NCI-H82 treated with DMSO at 0.1 percent for 48 hours (cell line): ENCODE data around the gene VARS1.
"Not testable (repeated sequence)": the region's sequence is repeated elsewhere in the genome, so short reads cannot be mapped to it uniquely, and the experiment has no call there.

ENCODE experiments used
- DNase-seq: peaks from one replicate; lab custom pipeline; 2025; ENCODE audit not compliant: unreplicated experiment; lab: John Stamatoyannopoulos, UW

VARS1 gene

GRCh38 chr6:31795616-31796298, at the start of gene VARS1:
TSS of gene VARS1 (minus strand) at chr6:31795752. CDS start at chr6:31795217, 535 bp downstream.
- peak; percentile 76 for DNase-seq

GRCh38 chr6:31844507-31844906, 49.0 kb upstream of the VARS1 start:
- DNase-seq: no peak

DNA sequence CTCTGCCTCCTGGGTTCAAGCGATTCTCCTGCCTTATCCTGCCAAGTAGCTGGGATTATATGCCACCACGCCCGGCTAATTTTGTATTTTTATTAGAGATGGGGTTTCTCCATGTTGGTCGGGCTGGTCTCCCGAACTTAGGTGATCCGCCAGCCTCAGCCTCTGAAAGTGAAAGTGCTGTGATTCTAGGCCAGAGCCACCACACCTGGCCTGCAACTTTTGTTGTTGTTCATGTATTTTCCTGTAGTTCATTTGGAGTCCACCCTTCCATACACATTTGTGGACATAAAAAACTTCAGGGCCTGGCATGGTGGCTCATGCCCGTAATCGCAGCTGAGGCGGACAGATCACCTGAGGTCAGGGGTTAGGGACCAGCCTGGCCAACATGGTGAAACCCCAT, 46.5 kb upstream of the VARS1 start:
- no peak for DNase-seq

GRCh38 chr6:31839779-31840126, 44.2 kb upstream of the VARS1 start:
- not testable (repeated sequence) for DNase-seq

DNA sequence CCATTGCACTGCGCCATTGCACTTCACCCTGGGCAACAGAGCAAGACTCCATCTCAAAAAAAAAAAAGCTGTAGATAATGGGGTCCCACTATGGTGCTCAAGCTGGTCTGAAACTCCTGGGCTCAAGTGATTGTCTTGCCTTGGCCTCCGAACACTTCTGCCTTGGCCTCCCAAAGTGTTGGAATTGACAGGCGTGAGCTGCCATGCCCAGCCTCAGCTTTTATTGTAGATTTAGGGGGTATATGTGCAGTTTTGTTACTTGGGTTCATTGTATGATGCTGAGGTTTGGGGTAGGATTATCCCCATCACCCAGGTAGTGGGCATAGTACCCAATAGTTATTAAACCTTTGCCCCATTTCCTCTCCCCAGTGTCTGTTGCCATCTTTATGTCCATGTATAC, 43.4 kb upstream of the VARS1 start:
- no peak for DNase-seq

GRCh38 chr6:31838114-31838553, 42.6 kb upstream of the VARS1 start:
- DNase-seq: not testable (repeated sequence)

DNA sequence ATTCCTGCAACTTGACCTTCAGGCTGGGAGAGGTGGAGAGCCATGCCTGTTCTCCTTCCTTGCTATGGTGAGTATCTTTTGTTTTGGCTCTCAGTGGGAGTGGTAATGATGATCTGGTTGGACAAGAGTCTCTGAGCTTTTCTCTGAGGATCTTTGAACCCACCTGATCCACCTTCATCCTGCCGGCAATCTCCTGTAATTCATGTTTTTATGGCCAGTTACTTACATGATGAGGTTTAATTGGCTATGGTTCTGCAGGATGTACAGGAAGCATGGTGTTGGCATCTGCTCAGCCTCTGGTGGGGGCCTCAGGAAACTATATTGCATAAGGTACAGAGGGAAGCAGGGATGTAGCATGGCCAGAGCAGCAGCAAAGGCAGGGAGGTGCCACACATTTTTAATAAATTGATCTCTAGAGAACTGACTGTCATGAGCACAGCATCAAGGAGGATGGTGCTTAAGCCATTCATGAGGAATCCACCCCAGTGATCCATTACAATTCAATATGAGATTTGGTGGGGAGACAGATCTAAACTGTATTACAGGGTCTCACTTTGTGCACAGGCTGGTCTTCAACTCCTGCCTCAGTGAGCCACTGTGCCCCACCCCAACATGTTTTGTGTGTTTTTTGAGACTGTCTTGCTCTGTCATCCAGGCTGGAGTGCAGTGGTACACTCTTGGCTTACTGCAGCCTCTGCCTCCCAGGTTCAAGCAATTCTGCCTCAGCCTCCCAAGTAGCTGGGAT, 42.0 kb upstream of the VARS1 start:
- no peak for DNase-seq

DNA sequence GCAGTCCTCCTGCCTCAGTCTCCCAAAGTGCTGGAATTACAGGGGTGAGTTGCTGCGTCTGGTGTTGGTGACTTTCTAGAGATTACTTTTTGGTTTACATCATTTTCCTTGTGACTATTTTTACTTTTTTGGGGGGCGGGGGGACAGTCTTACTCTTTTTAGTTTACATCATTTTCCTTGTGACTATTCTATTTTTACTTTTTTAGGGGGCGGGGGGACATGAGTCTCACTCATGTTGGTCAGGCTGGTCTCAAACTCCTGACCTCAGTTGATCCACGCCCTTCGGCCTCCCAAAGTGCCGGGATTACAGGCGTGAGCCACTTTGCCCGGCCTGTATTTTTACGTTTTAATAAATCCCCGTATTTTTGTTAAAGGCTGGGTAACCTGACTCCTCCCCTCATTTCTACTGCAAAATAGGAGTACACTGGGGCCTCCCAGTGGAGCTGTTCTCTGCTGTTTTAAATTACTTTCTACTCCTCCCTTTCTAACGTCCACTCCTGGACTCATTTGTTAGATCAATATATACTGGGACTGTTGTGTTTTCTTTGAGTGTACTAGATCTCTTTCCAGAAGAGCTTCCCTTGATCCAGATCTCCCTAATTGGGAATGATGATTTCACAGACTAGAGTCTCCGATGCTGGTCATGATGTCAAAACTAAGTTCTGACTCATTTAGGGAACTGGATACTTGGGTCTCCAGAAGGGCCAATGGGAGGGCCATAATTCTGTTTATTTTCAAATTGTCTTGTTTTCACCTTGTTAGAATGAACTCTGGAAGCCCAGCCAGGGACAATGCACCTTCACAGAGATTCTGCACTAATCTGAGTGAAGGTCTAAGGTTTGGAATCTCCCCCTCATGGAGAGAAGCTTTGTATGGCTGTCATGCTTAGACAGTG, 41.2 kb upstream of the VARS1 start:
- DNase-seq: no peak

DNA sequence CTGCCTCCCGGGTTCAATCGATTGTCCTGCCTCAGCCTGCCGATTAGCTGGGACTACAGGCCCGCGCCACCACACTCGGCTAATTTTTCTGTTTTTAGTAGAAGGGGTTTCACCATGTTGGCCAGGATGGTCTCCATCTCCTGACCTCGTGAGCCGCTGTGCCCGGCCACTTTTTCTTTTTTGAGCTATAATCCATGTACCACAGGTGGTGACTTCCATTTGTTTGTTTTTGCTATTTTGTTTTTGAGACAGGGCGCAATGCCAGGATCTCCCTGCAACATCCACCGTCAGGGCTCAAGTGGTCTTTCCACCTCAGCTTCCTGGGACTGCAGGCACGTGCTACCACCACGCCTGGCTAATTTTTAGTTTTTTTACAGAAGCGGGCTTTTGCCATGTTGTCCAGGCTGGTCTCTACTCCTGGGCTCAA, 40.5 kb upstream of the VARS1 start:
- DNase-seq: no peak

- peak; percentile 70 for DNase-seq
These were observed 39.1 kb upstream of the VARS1 start for GRCh38 chr6:31834367-31835250.

DNA sequence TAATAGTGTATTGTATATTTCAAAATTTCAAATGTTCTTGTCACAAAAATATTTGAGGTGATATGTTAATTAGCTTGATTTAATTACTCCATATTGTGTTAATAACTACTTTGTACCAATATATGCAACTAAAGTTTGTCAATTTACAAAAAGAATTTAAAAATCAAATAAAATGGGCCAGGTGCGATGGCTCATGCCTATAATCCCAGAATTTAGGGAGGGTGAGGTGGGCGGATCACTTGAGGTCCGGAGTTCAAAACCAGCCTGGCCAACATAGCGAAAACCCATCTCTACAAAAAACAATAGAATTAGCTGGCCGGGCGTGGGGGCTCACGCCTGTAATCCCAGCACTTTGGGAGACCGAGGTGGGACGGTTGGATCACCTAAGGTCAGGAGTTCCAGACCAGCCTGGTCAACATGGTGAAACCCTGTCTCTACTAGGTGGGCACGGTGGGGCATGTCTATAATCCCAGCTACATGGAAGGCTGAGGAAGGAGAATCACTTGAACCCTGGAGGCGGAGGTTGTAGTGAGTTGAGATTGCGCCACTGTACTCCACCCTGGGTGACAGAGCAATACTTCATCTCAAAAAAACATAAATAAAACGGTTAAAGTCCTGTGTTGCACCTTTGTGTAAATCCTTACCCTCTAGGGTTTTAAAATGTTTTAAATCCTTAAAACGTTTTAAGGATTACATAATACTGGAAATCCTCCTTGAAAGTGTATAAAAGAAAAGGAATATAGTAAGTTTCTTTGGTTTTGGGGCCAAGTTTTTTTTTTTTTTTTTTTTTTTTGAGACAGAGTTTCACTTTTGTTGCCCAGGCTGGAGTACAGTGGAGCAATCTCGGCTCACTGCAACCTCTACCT, 36.0 kb upstream of the VARS1 start:
- no peak for DNase-seq

DNA sequence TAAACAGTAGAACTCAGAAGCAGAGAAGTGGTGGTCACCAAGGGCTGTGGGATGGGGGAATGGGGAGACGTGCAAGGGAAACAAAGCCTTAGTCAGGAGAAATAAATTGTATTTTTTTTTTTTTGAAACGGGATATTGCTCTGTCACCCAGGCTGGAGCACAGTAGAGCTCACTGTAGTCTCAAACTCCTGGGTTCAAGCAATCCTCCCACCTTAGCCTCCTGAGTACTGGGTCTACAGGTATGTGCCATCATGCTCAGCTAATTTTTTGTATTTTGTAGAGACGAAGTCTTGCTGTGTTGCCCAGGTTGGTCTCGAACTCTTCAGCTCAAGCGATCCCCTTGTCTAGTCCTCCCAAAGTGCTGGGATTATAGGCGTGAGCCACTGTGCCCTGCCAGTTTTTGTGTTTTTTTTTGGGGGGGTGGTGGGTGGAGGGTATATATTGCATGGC, 35.4 kb upstream of the VARS1 start:
- DNase-seq: no peak

- peak; percentile 45 for DNase-seq
These were observed 34.2 kb upstream of the VARS1 start for GRCh38 chr6:31829633-31830283.

DNA sequence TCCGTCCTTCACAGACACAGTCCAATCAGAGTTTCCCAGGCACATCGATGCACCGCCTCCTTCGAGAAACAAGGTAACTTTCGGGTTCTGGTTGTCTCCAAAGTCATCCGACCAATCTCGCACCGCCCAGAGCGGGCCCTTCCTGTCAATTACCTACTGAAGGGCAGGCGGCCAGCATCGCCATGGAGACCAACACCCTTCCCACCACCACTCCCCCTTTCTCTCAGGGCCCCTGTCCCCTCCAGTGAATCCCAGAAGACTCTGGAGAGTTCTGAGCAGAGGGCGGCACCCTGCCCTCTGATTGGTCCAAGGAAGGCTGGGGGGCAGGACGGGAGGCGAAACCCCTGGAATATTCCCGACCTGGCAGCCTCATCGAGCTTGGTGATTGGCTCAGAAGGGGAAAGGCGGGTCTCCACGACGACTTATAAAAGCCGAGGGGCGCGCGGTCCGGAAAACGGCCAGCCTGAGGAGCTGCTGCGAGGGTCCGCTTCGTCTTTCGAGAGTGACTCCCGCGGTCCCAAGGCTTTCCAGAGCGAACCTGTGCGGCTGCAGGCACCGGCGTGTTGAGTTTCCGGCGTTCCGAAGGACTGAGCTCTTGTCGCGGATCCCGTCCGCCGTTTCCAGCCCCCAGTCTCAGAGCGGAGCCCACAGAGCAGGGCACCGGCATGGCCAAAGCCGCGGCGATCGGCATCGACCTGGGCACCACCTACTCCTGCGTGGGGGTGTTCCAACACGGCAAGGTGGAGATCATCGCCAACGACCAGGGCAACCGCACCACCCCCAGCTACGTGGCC, 31.9 kb upstream of the VARS1 start, which contains the start of gene HSPA1B:
Gene HSPA1B (plus strand): TSS at position 453 of the 794 bp plus-strand sequence. CDS start 213 bp downstream, at position 666.
- peak; percentile 100 for DNase-seq

- no peak for DNase-seq
These were observed 31.3 kb upstream of the VARS1 start for GRCh38 chr6:31826793-31827285.

- no peak for DNase-seq
These were observed 30.0 kb upstream of the VARS1 start for GRCh38 chr6:31825553-31825952.

DNA sequence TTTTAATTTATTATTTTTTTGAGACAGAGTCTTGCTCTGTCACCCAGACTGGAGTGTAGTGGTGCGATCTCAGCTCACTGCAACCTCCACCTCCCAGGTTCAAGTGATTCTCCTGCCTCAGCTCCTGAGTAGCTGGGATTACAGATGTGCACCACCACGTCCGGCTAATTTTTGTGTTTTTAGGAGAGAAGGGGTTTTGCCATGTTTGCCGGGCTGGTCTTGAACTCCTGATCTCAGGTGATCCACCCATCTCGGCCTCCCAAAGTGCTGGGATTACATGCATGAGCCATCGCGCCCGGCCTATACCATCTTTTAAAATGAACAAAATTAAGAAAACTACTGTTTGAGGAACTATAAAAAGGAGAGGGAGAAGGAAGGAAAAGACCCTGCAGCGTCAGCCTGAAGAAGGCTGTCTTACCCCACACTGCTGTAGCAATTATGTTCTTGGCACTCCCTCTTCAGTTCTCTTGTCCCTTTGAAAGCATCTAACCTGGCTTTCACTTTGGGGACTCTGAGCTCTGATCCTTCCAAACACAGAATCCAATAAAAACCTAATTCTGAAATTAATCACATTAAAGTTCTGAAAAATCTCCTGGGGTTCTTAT, 28.1 kb upstream of the VARS1 start:
- DNase-seq: not testable (repeated sequence)
